HG03159 (cell line): ENCODE results near the gene UNC5A.

Experiments used
- ATAC-seq: cut with Tn5 transposase; IDR thresholded peaks from one replicate; pipeline ENCODE4 v1.9.1; 2021; ENCODE audit warnings: mild to moderate bottlenecking, moderate library complexity; ENCODE audit not compliant: unreplicated experiment

The UNC5A gene

DNA sequence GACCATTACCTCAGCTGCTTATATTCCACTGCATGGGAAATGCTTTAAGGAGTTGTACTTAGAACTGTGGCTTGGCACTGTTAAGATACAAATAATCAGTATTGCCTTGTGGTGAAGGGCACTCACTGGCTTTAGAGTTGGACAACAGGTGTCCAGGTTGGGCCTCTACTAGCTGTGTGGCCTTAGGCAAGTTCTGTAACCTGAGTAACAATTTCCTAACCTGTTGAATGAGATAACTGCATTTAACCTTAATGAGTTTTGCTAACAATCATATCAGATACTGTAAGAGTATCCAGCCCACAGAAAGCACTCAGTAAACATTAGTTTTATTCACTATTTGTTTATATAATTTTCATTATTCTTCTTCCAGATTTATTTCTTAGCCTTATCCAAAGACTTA is 106.0 kb downstream of the UNC5A start:
- ATAC-seq: no peak

GRCh38 chr5:176918613-176919012 is 108.3 kb downstream of the UNC5A start:
- ATAC-seq: no peak

- ATAC-seq: no peak
Measured at GRCh38 chr5:176921714-176922113, 111.4 kb downstream of the UNC5A start.

DNA sequence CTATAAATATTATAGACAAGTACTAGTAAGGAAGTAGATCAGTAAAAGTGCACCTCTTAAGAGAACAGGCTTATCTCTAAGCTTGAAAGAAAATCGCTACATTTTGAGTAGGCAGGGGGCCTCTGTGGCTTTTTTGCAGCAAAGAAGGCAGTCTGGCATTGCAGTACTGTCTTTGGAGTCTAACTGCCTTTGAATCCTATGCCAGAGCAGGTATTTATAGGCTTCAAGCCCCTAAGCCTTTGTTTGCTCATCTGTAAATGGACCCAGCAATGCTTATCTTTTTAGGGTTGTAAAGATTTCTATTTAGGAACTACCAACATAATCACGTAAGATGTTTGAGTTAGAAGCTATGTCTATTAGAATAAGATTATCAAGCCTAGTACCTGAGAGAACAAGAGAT is 112.5 kb downstream of the UNC5A start:
- ATAC-seq: no peak

DNA sequence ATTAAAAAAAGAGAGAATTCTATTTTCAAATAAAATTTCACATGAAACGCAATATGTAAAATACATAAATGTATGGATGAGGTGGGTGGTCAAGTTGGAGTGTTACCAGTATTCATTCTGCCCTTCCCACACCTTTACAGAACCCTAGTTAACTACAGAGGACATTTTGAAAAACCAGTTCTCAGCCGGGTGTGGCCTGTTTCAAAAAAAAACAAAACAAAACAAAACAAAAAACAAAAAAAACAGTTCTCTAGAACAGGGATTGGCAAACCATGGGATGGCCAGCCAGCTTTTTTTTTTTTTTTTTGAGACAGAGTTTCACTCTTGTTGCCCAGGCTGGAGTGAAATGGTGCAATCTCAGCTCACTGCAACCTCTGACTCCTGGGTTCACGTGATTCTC is 117.2 kb downstream of the UNC5A start:
- ATAC-seq: no peak

DNA sequence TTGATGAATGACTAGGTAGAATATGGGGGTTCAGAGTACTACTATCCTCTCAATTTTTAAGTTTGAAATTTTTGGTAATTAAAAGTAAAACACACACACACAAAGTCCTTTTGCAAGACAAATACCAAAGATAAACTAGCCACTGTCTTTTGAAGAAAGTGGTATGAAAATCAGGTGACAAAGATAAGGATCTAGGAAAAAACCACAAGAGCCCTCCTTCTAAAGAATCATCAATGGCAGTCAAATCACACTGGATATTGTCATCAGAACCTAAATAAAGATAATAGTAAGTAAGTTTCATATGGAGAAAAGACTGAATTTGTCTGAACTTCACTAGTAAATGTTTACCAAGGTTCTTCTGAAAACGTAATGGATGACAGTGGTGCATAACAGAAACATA is 119.3 kb downstream of the UNC5A start:
- ATAC-seq: no peak
